Ascending aorta (tissue), 2 donors: ENCODE data around the gene GNPTAB. TPM values are rescaled to one million over a fixed set of nuclear protein-coding genes. Genes with fewer than 3 reads are reported as not detected.

Source experiments
- DNase-seq, 2 donors: peaks; one replicate each; pipeline ENCODE4 v3.0.0-alpha.2; 2019; ENCODE audit warnings: low spot score in 2 of 2
- H3K27ac ChIP-seq, 2 donors: fragments of 200-600 bp; sonication (generic); one replicate each; pipeline ENCODE4 v1.5.1; 2016 to 2017; ENCODE audit warnings: mild to moderate bottlenecking in 1 of 2
- H3K27me3 ChIP-seq: fragments of 200-600 bp; sonication (generic); one replicate; pipeline ENCODE4 v1.5.1; 2017
- H3K36me3 ChIP-seq, 2 donors: fragments of 200-600 bp; sonication (generic); one replicate each; pipeline ENCODE4 v1.5.1; 2016
- H3K4me1 ChIP-seq, 2 donors: fragments of 200-600 bp; sonication (generic); one replicate each; pipeline ENCODE4 v1.5.1; 2016 to 2017; ENCODE audit warnings: mild to moderate bottlenecking in 1 of 2
- H3K4me3 ChIP-seq, 2 donors: fragments of 200-600 bp; sonication (generic); one replicate each; pipeline ENCODE4 v1.5.1; 2016 to 2017; ENCODE audit warnings: mild to moderate bottlenecking in 1 of 2
- H3K9me3 ChIP-seq, 2 donors: fragments of 200-600 bp; sonication (generic); one replicate each; pipeline ENCODE4 v1.5.1; 2016
- CTCF ChIP-seq, 3 experiments: fragments of 200-600 bp in 2 of 3; fragments of 450-650 bp in 1 of 3; sonication (generic) in 2 of 3; IDR thresholded peaks; one replicate each; pipeline ENCODE4 v1.5.1; 2016 to 2019; ENCODE audit warnings: antibody characterized with exemption in 3 of 3, mild to moderate bottlenecking in 1 of 3, moderate library complexity in 1 of 3
- intact Hi-C: fragments of 100-400 bp; cut with DNase I; formaldehyde crosslinking; loops from one replicate; pipeline ENCODE4 v1.15.1; 2023
- total RNA-seq: library from RNA; depleted of rRNA; stranded (reverse); fragments of >200 nt; gene quantifications from one replicate; pipeline ENCODE4 v1.1.0, GENCODE V29; 2016

Gene GNPTAB
- total RNA-seq, 1 donor from 2014 or later = 9.5 TPM

DNA sequence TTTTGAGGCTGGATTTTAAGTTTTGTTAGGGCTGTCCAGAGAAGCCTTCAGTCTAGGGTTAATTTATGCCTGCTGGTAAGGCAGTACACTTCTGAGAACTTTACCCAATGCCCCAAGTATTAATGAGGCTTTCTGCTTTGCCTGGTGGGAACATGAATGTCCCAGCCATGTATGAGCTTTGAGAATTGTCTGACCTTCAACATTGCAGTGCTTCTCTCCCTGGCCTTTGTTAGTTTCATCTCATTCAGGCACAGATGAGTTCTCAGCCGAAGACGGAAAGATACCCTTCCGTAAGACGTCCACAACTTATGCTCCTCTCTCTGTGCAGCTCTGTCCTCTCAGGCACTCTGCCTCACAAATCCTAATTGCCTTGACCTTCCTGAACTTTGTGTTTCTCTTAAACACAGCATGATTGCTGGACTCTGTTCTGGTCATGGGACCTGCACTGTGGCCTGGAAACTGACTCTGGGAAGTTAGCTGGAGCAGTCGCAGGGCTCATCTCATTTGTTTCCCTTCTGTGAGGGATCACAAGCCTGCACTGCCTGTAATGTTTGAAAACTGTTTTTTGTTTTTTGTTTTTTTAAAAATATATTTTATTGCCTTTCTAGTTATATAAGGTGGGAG lies 117.6 kb downstream of the GNPTAB start:
- Histone ChIP-seq H3K36me3 (peaks cover 0 to 10% of the 10 kb centered on the region in 2 donors), H3K4me3 (no peak overlapping the region), H3K9me3 (no peaks in the 10 kb centered on the region), H3K27me3 (no peaks in the 10 kb centered on the region), H3K4me1 (peaks cover 0 to 3% of the 10 kb centered on the region in 2 donors), H3K27ac (no peak overlapping the region)
- intact Hi-C loops = no loop called here
- no peak for DNase-seq
- no peak for TF ChIP-seq CTCF (IDR thresholded peaks at IDR 0.05)

- H3K4me1 ChIP-seq = peaks cover 0 to 3% of the 10 kb centered on the region in 2 donors
- H3K9me3 ChIP-seq = no peaks in the 10 kb centered on the region
- no peaks in the 10 kb centered on the region for H3K27me3 ChIP-seq
- H3K36me3 ChIP-seq = peaks cover 0 to 3% of the 10 kb centered on the region in 2 donors
- DNase-seq = no peak
- no peak overlapping the region for H3K4me3 ChIP-seq
- intact Hi-C loops = no loop called here
- H3K27ac ChIP-seq = no peak overlapping the region
- TF ChIP-seq CTCF (IDR thresholded peaks at IDR 0.05) = no peak
Observed at GRCh38 chr12:101710288-101710687, 120.5 kb downstream of the GNPTAB start.

GRCh38 chr12:101707131-101707782 lies 123.5 kb downstream of the GNPTAB start:
- Histone ChIP-seq H3K36me3 (no peaks in the 10 kb centered on the region), H3K27me3 (no peaks in the 10 kb centered on the region), H3K4me1 (no peaks in the 10 kb centered on the region), H3K27ac (no peak overlapping the region), H3K9me3 (no peaks in the 10 kb centered on the region), H3K4me3 (no peak overlapping the region)
- no peak for TF ChIP-seq CTCF (IDR thresholded peaks at IDR 0.05)
- intact Hi-C loops = no loop called here
- no peak for DNase-seq

DNA sequence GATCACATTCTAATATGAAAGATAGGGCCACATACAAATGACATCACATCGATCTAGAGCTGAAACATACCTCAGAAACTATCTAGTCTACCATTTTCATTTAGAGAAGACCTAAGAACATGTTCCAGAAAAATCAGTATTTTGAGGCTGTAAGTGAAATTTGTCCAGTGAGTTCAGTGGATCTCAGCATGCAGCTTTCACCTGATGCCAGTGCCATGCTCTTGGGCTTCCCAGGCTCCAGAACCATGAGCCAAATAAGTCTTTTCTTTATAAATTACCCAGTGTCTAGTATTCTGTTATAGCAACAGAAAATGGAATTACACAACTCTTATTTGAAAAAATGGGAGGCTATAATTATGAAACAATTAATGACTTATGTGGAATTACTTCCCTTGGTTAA lies 124.4 kb downstream of the GNPTAB start:
- Histone ChIP-seq H3K4me3 (no peak overlapping the region), H3K9me3 (no peaks in the 10 kb centered on the region), H3K27ac (no peak overlapping the region), H3K4me1 (peaks cover 0 to 1% of the 10 kb centered on the region in 2 donors), H3K27me3 (no peaks in the 10 kb centered on the region), H3K36me3 (no peaks in the 10 kb centered on the region)
- intact Hi-C loops = no loop called here
- no peak for TF ChIP-seq CTCF (IDR thresholded peaks at IDR 0.05)
- no peak for DNase-seq

DNA sequence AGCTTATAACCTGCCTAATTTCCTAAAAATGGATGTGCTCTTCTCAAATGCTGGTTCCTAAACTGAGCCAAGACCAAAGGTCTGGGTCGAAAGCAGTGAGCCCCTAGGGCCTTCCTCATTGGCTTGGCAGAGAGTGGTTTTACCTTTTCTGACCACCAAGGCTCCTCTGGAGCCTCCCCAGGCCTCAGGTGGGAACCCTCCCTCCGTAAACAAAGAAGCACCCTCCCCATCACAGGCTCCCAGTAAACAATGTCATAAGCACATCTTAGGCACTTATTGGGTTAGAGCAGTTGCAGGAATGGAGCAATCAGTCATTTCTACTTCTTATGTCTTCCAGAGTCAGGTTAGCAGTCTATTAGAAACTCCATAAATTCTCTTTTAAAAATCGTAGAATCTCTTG lies 127.3 kb downstream of the GNPTAB start:
- no peak for DNase-seq
- Histone ChIP-seq H3K27ac (no peak overlapping the region), H3K9me3 (no peaks in the 10 kb centered on the region), H3K36me3 (no peaks in the 10 kb centered on the region), H3K27me3 (no peaks in the 10 kb centered on the region), H3K4me1 (peaks cover 3 to 16% of the 10 kb centered on the region in 2 donors), H3K4me3 (no peak overlapping the region)
- intact Hi-C loops = no loop called here
- no peak for TF ChIP-seq CTCF (IDR thresholded peaks at IDR 0.05)
